HepG2 (cell line): ENCODE data around the gene EXOC3. TPM values are rescaled to one million over a fixed set of nuclear protein-coding genes. Genes with fewer than 3 reads are reported as not detected.

Experiments
- ARID3A ChIP-seq: IDR thresholded peaks from 2 replicates; pipeline ENCODE4 v1.6.1; 2012; ENCODE audit warnings: low read depth, low read length, improper control_type of control experiment
- CAMTA2 ChIP-seq: sonication (generic); formaldehyde crosslinking; IDR thresholded peaks from 2 replicates; pipeline ENCODE4 v1.4.0; 2020; ENCODE audit warnings: mild to moderate bottlenecking, missing genetic modification reagents, borderline replicate concordance
- ELF4 ChIP-seq: sonication (generic); formaldehyde crosslinking; IDR thresholded peaks from 2 replicates; pipeline ENCODE4 v1.5.0; 2020; ENCODE audit warnings: missing genetic modification reagents, mild to moderate bottlenecking, moderate library complexity, borderline replicate concordance
- GRHL1 ChIP-seq: sonication (generic); formaldehyde crosslinking; conservative IDR thresholded peaks from 2 replicates; pipeline ENCODE4 v1.8.0; 2022; ENCODE audit warnings: missing genetic modification reagents
- MLX ChIP-seq: IDR thresholded peaks from 2 replicates; pipeline ENCODE4 v1.6.1; 2016
- NR0B2 ChIP-seq: sonication (generic); formaldehyde crosslinking; IDR thresholded peaks from 2 replicates; pipeline ENCODE4 v1.4.0; 2020; ENCODE audit warnings: mild to moderate bottlenecking, missing genetic modification reagents
- THAP11 ChIP-seq: IDR thresholded peaks from 2 replicates; pipeline ENCODE4 v1.6.1; 2016; ENCODE audit warnings: missing biosample characterization, missing genetic modification reagents
- U2AF1 ChIP-seq: fragments of 200-400 bp; formaldehyde crosslinking; optimal IDR thresholded peaks from 2 replicates; pipeline ENCODE3; 2017; ENCODE audit warnings: mild to moderate bottlenecking, low read depth, low read length
- ZBTB26 ChIP-seq: IDR thresholded peaks from 2 replicates; pipeline ENCODE4 v1.6.1; 2016; ENCODE audit warnings: missing compliant biosample characterization, missing genetic modification reagents, borderline replicate concordance
- ZBTB8A ChIP-seq: sonication (generic); formaldehyde crosslinking; IDR thresholded peaks from 2 replicates; pipeline ENCODE4 v1.4.0; 2020; ENCODE audit warnings: mild to moderate bottlenecking, low read depth, missing genetic modification reagents, borderline replicate concordance
- ZNF329 ChIP-seq: sonication (generic); formaldehyde crosslinking; IDR thresholded peaks from 2 replicates; pipeline ENCODE4 v1.9.0; 2021; ENCODE audit warnings: low read depth, mild to moderate bottlenecking, missing genetic modification reagents
- ZNF333 ChIP-seq: sonication (generic); formaldehyde crosslinking; IDR thresholded peaks from 2 replicates; pipeline ENCODE4 v1.4.0; 2020; ENCODE audit warnings: mild to moderate bottlenecking, missing genetic modification reagents, borderline replicate concordance
- ZNF367 ChIP-seq: sonication (generic); formaldehyde crosslinking; IDR thresholded peaks from 2 replicates; pipeline ENCODE4 v1.4.0; 2020; ENCODE audit warnings: missing genetic modification reagents, borderline replicate concordance
- ZNF567 ChIP-seq: sonication (generic); formaldehyde crosslinking; IDR thresholded peaks from 2 replicates; pipeline ENCODE4 v1.8.1; 2023; ENCODE audit warnings: mild to moderate bottlenecking, missing genetic modification reagents, borderline replicate concordance
- ZNF589 ChIP-seq: sonication (generic); formaldehyde crosslinking; conservative IDR thresholded peaks from 2 replicates; pipeline ENCODE4 v1.8.0; 2022; ENCODE audit warnings: mild to moderate bottlenecking, moderate library complexity, missing genetic modification reagents
- ZNF652 ChIP-seq: IDR thresholded peaks from 2 replicates; pipeline ENCODE4 v1.6.1; 2016; ENCODE audit warnings: low read depth, borderline replicate concordance
- ZNF780A ChIP-seq: sonication (generic); formaldehyde crosslinking; IDR thresholded peaks from 2 replicates; pipeline ENCODE4 v1.8.0; 2022; ENCODE audit warnings: mild to moderate bottlenecking, missing genetic modification reagents, moderate library complexity
- polyA plus RNA-seq, 8 experiments: library from polyadenylated mRNA; depleted of rRNA in 3 of 8; stranded (reverse) in 7 of 8; unstranded in 1 of 8; fragments of >200 nt; fragmentation: Illumina TruSeq in 4 of 8; extraction: Trizol in 4 of 8; gene quantifications; 2 replicates each; pipeline versions ENCODE4 v1.2.1 to v1.2.3, GENCODE V29; 2011 to 2016; ENCODE audit warnings: low read depth in 4 of 8, missing spikeins in 1 of 8, mixed read lengths in 1 of 8; ENCODE audit not compliant: insufficient read depth in 1 of 8
- total RNA-seq, 5 experiments: library from RNA; depleted of rRNA; stranded (reverse); fragments of >200 nt; fragmentation: Illumina TruSeq; extraction: Trizol; gene quantifications; 2 replicates each; pipeline ENCODE4 v1.2.3, GENCODE V29; 2016; ENCODE audit warnings: low read depth in 1 of 5
- TF ChIP-seq, protein P1 (sequence below): sonication (generic); formaldehyde crosslinking; IDR thresholded peaks from 2 replicates; pipeline ENCODE4 v1.5.1; 2020; ENCODE audit warnings: mild to moderate bottlenecking, missing genetic modification reagents, moderate library complexity
- TF ChIP-seq, protein P2 (sequence below): IDR thresholded peaks from 2 replicates; pipeline ENCODE4 v1.6.1; 2016; ENCODE audit warnings: missing genetic modification reagents, missing compliant biosample characterization

Gene EXOC3
- total and polyA plus RNA-seq, 2 of the 13 experiments (the other 11 are each of a cell fraction or from before 2014, with no cell fraction given) = 9.2 to 20.5 TPM

DNA sequence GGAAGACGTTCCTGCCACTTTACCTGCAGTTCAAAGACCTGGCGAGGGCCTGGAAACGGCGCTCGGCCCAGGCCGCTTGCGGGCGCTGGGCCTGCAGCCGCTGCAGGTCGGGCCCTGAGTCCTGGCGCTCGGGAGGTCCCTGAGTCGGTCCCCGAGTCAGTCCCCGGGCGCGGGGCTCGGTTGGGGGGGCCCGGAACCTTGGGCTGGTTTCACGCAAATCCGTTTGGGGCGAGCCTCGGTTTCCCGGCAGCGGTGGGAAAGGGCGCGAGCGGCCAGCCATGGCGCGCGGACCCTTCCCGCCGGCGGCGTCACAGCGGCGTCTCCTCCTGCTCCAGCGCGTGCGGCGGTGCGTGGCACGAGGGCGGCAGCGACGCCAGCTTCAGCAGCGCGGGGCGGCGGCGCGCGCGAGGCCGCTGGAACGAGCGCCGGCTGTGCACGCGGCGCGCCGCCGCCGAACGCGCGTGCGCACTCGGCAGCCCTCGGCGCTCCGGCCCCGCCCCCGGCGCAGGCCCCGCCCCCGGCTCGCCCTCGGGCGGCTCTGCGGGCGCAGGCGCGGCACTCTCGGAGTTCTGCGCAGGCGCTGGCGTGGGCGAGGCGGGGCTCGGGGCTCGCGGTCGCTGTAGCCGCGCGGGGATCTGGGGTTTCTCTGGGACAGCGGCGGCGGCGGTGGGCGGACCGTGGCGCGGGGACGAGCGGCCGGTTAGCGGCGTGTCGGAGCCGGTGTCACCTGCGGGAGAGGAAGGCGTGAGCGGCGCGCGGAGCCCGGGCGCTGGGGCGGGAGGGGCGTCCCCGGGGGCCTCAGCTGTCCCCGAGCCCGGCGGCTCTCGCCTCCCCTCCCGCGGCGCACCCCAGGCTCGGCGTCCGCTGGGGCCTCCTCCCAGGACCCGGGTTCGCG lies 29.9 kb downstream of the EXOC3 start (continued):
- TF ChIP-seq ZBTB26 (CRISPR knock-in tag) (no peak), ZBTB8A (CRISPR knock-in tag) (no peak), MLX (CRISPR knock-in tag) (no peak), ZNF780A (CRISPR knock-in tag) (peak; percentile 71; the same call in 1 of the 2 replicates), ZNF329 (CRISPR knock-in tag) (peak; percentile 90), NR0B2 (peak; percentile 99), GRHL1 (CRISPR knock-in tag) (no peak), ZNF567 (CRISPR knock-in tag) (no peak), ZNF652 (no peak), THAP11 (CRISPR knock-in tag) (peak; percentile 74; the same call in 1 of the 2 replicates), ZNF333 (peak; percentile 84; the same call in 1 of the 2 replicates), ELF4 (CRISPR knock-in tag) (no peak), ARID3A (no peak; the same call in 1 of the 2 replicates), ZNF589 (CRISPR knock-in tag) (peak; percentile 93), CAMTA2 (0 out of 2 replicates have a peak, but pooled peaks have one; percentile 78), ZNF367 (CRISPR knock-in tag) (peak; percentile 90; the same call in 1 of the 2 replicates), U2AF1 (no peak)
- TF ChIP-seq, protein P1, sequence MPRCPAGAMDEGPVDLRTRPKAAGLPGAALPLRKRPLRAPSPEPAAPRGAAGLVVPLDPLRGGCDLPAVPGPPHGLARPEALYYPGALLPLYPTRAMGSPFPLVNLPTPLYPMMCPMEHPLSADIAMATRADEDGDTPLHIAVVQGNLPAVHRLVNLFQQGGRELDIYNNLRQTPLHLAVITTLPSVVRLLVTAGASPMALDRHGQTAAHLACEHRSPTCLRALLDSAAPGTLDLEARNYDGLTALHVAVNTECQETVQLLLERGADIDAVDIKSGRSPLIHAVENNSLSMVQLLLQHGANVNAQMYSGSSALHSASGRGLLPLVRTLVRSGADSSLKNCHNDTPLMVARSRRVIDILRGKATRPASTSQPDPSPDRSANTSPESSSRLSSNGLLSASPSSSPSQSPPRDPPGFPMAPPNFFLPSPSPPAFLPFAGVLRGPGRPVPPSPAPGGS (CRISPR knock-in tag) = peak; percentile 99
- TF ChIP-seq, protein P2, sequence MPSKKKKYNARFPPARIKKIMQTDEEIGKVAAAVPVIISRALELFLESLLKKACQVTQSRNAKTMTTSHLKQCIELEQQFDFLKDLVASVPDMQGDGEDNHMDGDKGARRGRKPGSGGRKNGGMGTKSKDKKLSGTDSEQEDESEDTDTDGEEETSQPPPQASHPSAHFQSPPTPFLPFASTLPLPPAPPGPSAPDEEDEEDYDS (CRISPR knock-in tag) = no peak
